ENCODE data around the gene PRKN. TPM values are rescaled to one million over a fixed set of nuclear protein-coding genes. Genes with fewer than 3 reads are reported as not detected.
A peak's percentile ranks its signal among the peaks of the same experiment; 100 is the strongest.

PRKN gene
- total and polyA plus RNA-seq, 9 of the 15 experiments (the other 6 are each of a cell fraction or from before 2014, with no cell fraction given), result 0.03 to 0.96 (median 0.15) TPM; not detected in 2

- no peak for TF ChIP-seq ZNF354B (CRISPR knock-in tag; IDR thresholded peaks at IDR 0.05)
Observed at GRCh38 chr6:161679980-161680538, 1047.5 kb downstream of the PRKN start (continued).

GRCh38 chr6:161677188-161677587 is 1050.4 kb downstream of the PRKN start:
- H3K9me1 ChIP-seq (ENCODE audit: control insufficient read depth, insufficient read depth, low read length), result no peaks in the 10 kb centered on the region
- ATAC-seq (no peak), DNase-seq (ENCODE audit: extremely low read depth in 1 of 4, low spot score in 3 of 4) (no peak), FAIRE-seq (no peak)
- no peaks in the 10 kb centered on the region for H3K9me3 ChIP-seq (replicated peaks; ENCODE audit: control insufficient read depth, insufficient read depth, low read depth, low read length)
- no peak overlapping the region for H2AFZ ChIP-seq (ENCODE audit: low read depth, low read length)
- H3K36me3 ChIP-seq (ENCODE audit: control insufficient read depth, insufficient read depth, low read length), result no peaks in the 10 kb centered on the region
- H3K9ac ChIP-seq (ENCODE audit: insufficient read depth in 1 of 2, low read depth in 2 of 2, low read length in 2 of 2), result no peak overlapping the region
- ChIA-PET CTCF (ENCODE audit: low intra/inter-chr PET ratio) (no interaction called here), POLR2A (interaction anchor here (0.6 kb wide), 1 partner anchor 665 kb away, joined by 3 read pairs; no protein-coding TSS in a partner anchor)
- no peak overlapping the region for H3K4me2 ChIP-seq (ENCODE audit: insufficient read depth, low read length)
- 2% methylated on average over 7 of the region's 7 CpGs for WGBS (ENCODE audit: insufficient coverage, low coverage, missing lambda C conversion rate)
- peaks cover 5 to 16% of the 10 kb centered on the region in 2 experiments; a peak in 3 of 5 replicates for H3K27me3 ChIP-seq (ENCODE audit: control insufficient read depth in 2 of 2, insufficient read depth in 2 of 2, low read length in 2 of 2)
- no peaks in the 10 kb centered on the region for H3K4me1 ChIP-seq (replicated peaks in 1 of 2; ENCODE audit: control insufficient read depth in 2 of 2, insufficient read depth in 2 of 2, low read length in 2 of 2)
- no peaks in the 10 kb centered on the region for H3K79me2 ChIP-seq (ENCODE audit: control insufficient read depth, insufficient read depth, low read length)
- intact Hi-C loops (cut with micrococcal nuclease), result no loop called here
- no peak overlapping the region for H3K4me3 ChIP-seq
- BruUV-seq (replicated peaks), result no TSS peak
- TF ChIP-seq, protein P1, sequence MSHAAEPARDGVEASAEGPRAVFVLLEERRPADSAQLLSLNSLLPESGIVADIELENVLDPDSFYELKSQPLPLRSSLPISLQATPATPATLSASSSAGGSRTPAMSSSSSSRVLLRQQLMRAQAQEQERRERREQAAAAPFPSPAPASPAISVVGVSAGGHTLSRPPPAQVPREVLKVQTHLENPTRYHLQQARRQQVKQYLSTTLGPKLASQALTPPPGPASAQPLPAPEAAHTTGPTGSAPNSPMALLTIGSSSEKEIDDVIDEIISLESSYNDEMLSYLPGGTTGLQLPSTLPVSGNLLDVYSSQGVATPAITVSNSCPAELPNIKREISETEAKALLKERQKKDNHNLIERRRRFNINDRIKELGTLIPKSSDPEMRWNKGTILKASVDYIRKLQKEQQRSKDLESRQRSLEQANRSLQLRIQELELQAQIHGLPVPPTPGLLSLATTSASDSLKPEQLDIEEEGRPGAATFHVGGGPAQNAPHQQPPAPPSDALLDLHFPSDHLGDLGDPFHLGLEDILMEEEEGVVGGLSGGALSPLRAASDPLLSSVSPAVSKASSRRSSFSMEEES (CRISPR knock-in tag; IDR thresholded peaks at IDR 0.05), result peak; percentile 70
- no peak for TF ChIP-seq PHF20 (IDR thresholded peaks at IDR 0.05; ENCODE audit: partially characterized antibody)
- no peak overlapping the region for H3K27ac ChIP-seq (ENCODE audit: extremely low read depth, low read depth, low read length)
- no peaks in the 10 kb centered on the region for H4K20me1 ChIP-seq (replicated peaks; ENCODE audit: control insufficient read depth, insufficient read depth, low read length)
- in situ Hi-C loops (cut with MboI), result no loop called here
